GM23248 (cell line): ENCODE measurements around the gene ANKRD39. TPM values are rescaled to one million over a fixed set of nuclear protein-coding genes. Genes with fewer than 3 reads are reported as not detected.

Experiments used
- DNase-seq: peaks from one replicate; pipeline ENCODE4 v3.0.0-alpha.2; 2015
- H2AFZ ChIP-seq: fragments of 200-600 bp; sonication (generic); 2 replicates; pipeline ENCODE4 v1.6.1; 2016; ENCODE audit warnings: antibody characterized with exemption
- H3F3A ChIP-seq: fragments of 200-600 bp; sonication (generic); 2 replicates; pipeline ENCODE4 v1.6.1; 2016; ENCODE audit warnings: mild to moderate bottlenecking, antibody characterized with exemption, mixed run types; ENCODE audit not compliant: insufficient read depth
- H3K27ac ChIP-seq: fragments of 200-600 bp; sonication (generic); 2 replicates; pipeline ENCODE4 v1.5.1; 2016; ENCODE audit warnings: mild to moderate bottlenecking
- H3K27me3 ChIP-seq: fragments of 200-600 bp; sonication (generic); replicated peaks from 2 replicates; pipeline ENCODE4 v1.6.1; 2016; ENCODE audit warnings: mild to moderate bottlenecking; ENCODE audit not compliant: insufficient read depth
- H3K36me3 ChIP-seq: fragments of 200-600 bp; sonication (generic); 2 replicates; pipeline ENCODE4 v1.6.1; 2016; ENCODE audit warnings: low read depth, mild to moderate bottlenecking
- H3K4me1 ChIP-seq: fragments of 200-600 bp; sonication (generic); 2 replicates; pipeline ENCODE4 v1.6.1; 2016; ENCODE audit warnings: mild to moderate bottlenecking; ENCODE audit not compliant: insufficient read depth
- H3K4me2 ChIP-seq: fragments of 200-600 bp; sonication (generic); one replicate; pipeline ENCODE4 v1.6.1; 2016; ENCODE audit warnings: mild to moderate bottlenecking; ENCODE audit not compliant: unreplicated experiment
- H3K4me3 ChIP-seq: fragments of 200-600 bp; sonication (generic); 2 replicates; pipeline ENCODE4 v1.5.1; 2016; ENCODE audit warnings: mild to moderate bottlenecking
- H3K79me2 ChIP-seq: fragments of 200-600 bp; sonication (generic); 2 replicates; pipeline ENCODE4 v1.6.1; 2016; ENCODE audit warnings: mild to moderate bottlenecking; ENCODE audit not compliant: insufficient read depth
- H3K9ac ChIP-seq: fragments of 200-600 bp; sonication (generic); 2 replicates; pipeline ENCODE4 v1.6.1; 2016; ENCODE audit warnings: mild to moderate bottlenecking
- H3K9me2 ChIP-seq: fragments of 200-600 bp; sonication (generic); 2 replicates; pipeline ENCODE4 v1.6.1; 2016; ENCODE audit warnings: mixed run types, mild to moderate bottlenecking, moderate library complexity; ENCODE audit not compliant: insufficient read depth
- H3K9me3 ChIP-seq: fragments of 200-600 bp; sonication (generic); one replicate; pipeline ENCODE4 v1.6.1; 2017; ENCODE audit warnings: low read depth
- H4K20me1 ChIP-seq: fragments of 200-600 bp; sonication (generic); 2 replicates; pipeline ENCODE4 v1.6.0; 2016; ENCODE audit not compliant: insufficient read depth
- EZH2 ChIP-seq: fragments of 200-600 bp; sonication (generic); IDR thresholded peaks from 2 replicates; pipeline ENCODE4 v1.6.1; 2018; ENCODE audit warnings: antibody characterized with exemption, mild to moderate bottlenecking; ENCODE audit not compliant: insufficient read depth, poor library complexity, severe bottlenecking
- EZH2phosphoT487 ChIP-seq: fragments of 200-600 bp; sonication (generic); IDR thresholded peaks from 2 replicates; pipeline ENCODE4 v1.6.1; 2018; ENCODE audit warnings: antibody characterized with exemption, moderate library complexity, mild to moderate bottlenecking, low read depth; ENCODE audit not compliant: insufficient read depth
- WGBS, 2 experiments: methylation state at CpG; one replicate each; pipeline ENCODE4 v1.1.6; 2015 to 2017; ENCODE audit warnings: low lambda C conversion rate in 2 of 2, low coverage in 1 of 2; ENCODE audit errors: missing lambda C conversion rate in 2 of 2; 5-methylcytosine and 5-hydroxymethylcytosine counted together
- in situ Hi-C: fragments of 300-500 bp; cut with MboI; formaldehyde crosslinking; loops from 2 replicates; pipeline ENCODE4 v1.15.0; 2020
- polyA plus RNA-seq: library from polyadenylated mRNA; unstranded; fragments of >200 nt; fragmentation: Nextera tagmentation; extraction: Ambion mirVana; gene quantifications from 2 replicates; pipeline ENCODE4 v1.2.1, GENCODE V29; 2016
- total RNA-seq: library from RNA; depleted of rRNA; stranded (reverse); fragments of >200 nt; shearing (Covaris generic); gene quantifications from 2 replicates; pipeline ENCODE4 v1.2.3, GENCODE V29; 2014

ANKRD39 gene
- total and polyA plus RNA-seq, 2 experiments from 2014 or later: 10.9 to 12.3 TPM

DNA sequence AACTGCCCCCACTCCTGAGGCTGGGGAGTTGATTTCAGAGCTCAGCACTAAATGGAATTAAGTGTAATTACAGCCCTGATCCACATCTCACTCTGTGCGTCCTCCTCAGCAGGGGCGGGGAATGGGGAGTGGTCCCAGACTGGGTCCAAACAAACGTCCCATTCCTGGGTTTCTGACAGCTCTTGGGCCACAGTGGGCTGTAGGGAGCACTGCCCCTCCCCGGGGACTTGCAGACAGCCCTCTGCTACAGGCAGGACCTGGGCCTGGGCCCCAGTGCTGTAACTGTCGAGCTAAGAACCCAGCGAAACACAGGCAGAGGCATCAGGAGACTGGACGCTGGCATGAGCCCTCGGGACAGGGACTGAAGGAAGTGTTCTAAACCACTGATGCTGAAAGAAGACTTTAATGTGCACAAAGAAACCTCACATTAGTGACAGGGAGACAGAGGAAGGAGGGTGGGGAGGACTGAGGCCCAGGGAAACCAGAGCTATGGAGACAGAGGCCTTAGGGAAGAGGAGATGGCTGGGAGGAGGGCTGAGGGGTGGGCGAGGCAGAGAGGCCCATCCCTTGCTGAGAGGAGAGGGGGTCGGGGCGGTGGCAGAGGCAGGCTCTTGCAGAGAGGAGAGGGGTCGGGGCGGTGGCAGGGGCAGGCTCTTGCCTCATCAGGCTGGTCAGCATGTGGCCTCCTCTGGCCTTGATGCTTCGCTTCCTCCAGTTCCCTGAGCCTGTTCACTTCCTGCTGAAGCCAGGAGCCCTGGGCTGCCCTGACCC lies 17.9 kb upstream of the ANKRD39 start:
- Histone ChIP-seq H3K79me2 (no peaks in the 10 kb centered on the region), H3F3A (no peaks in the 10 kb centered on the region), H3K27ac (no peak overlapping the region), H3K36me3 (no peaks in the 10 kb centered on the region), H3K4me2 (no peak overlapping the region), H3K9ac (no peak overlapping the region), H3K9me2 (no peaks in the 10 kb centered on the region), H3K27me3 (no peaks in the 10 kb centered on the region), H3K9me3 (no peaks in the 10 kb centered on the region), H3K4me3 (no peak overlapping the region), H4K20me1 (no peaks in the 10 kb centered on the region), H3K4me1 (peaks cover 10% of the 10 kb centered on the region; the same call in 1 of the 2 replicates), H2AFZ (no peak overlapping the region)
- WGBS, 2 experiments: 45 to 60% methylated on average over 9 to 14 of the region's 14 CpGs
- in situ Hi-C loops: no loop called here
- DNase-seq: no peak
- no peak for TF ChIP-seq EZH2phosphoT487
- no peak for TF ChIP-seq EZH2

GRCh38 chr2:96874198-96874831 lies 16.5 kb upstream of the ANKRD39 start:
- in situ Hi-C loops: loop anchor here (25.0 kb wide), 1 partner anchor 238 kb away; the partner anchor contains the start of gene ANKRD36
- no peak for DNase-seq
- Histone ChIP-seq H3K27ac (no peak overlapping the region), H3K9ac (no peak overlapping the region), H3K4me2 (no peak overlapping the region), H3K4me1 (peaks cover 10% of the 10 kb centered on the region; the same call in 1 of the 2 replicates), H3K36me3 (no peaks in the 10 kb centered on the region), H4K20me1 (no peaks in the 10 kb centered on the region), H2AFZ (no peak overlapping the region), H3K27me3 (no peaks in the 10 kb centered on the region), H3F3A (no peaks in the 10 kb centered on the region), H3K9me3 (no peaks in the 10 kb centered on the region), H3K4me3 (no peak overlapping the region), H3K9me2 (no peaks in the 10 kb centered on the region), H3K79me2 (no peaks in the 10 kb centered on the region)
- WGBS, 2 experiments: 62 to 64% methylated on average over 18 of the region's 18 CpGs
- no peak for TF ChIP-seq EZH2phosphoT487
- no peak for TF ChIP-seq EZH2

DNA sequence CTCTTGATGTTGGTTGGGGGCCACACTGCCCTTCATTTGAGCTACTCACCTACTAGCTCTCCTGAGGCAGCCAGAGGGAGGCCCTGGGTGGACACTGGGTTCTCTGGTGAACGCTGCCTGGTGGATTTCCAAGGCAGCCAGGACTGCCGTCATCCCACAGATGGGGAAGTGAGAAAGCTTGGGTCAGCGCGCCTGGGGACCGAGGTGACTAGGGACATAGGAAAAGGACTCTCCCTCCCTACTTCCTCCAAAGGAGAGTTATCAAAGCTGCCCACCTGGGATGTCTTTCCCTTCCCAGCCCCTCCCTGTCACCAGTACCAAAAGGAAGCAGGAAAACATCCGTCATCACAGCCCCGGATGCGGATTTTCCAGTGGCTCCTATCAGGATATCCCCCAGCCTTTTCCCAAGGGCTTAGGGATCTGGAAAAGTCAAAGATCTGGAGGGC lies 15.9 kb upstream of the ANKRD39 start:
- H3K27me3 ChIP-seq: no peaks in the 10 kb centered on the region
- H3K4me1 ChIP-seq: peaks cover 10% of the 10 kb centered on the region; the same call in 1 of the 2 replicates
- DNase-seq: no peak
- H2AFZ ChIP-seq: no peak overlapping the region
- no peaks in the 10 kb centered on the region for H3F3A ChIP-seq
- H3K36me3 ChIP-seq: no peaks in the 10 kb centered on the region
- WGBS, 2 experiments: 44 to 56% methylated on average over 8 of the region's 8 CpGs
- H3K79me2 ChIP-seq: no peaks in the 10 kb centered on the region
- H3K4me3 ChIP-seq: no peak overlapping the region
- no peak overlapping the region for H3K4me2 ChIP-seq
- TF ChIP-seq EZH2: no peak
- TF ChIP-seq EZH2phosphoT487: no peak
- no peak overlapping the region for H3K27ac ChIP-seq
- H4K20me1 ChIP-seq: no peaks in the 10 kb centered on the region
- H3K9me3 ChIP-seq: no peaks in the 10 kb centered on the region
- H3K9me2 ChIP-seq: no peaks in the 10 kb centered on the region
- no peak overlapping the region for H3K9ac ChIP-seq
- in situ Hi-C loops: loop anchor here (25.0 kb wide), 1 partner anchor 239 kb away; the partner anchor contains the start of gene ANKRD36

DNA sequence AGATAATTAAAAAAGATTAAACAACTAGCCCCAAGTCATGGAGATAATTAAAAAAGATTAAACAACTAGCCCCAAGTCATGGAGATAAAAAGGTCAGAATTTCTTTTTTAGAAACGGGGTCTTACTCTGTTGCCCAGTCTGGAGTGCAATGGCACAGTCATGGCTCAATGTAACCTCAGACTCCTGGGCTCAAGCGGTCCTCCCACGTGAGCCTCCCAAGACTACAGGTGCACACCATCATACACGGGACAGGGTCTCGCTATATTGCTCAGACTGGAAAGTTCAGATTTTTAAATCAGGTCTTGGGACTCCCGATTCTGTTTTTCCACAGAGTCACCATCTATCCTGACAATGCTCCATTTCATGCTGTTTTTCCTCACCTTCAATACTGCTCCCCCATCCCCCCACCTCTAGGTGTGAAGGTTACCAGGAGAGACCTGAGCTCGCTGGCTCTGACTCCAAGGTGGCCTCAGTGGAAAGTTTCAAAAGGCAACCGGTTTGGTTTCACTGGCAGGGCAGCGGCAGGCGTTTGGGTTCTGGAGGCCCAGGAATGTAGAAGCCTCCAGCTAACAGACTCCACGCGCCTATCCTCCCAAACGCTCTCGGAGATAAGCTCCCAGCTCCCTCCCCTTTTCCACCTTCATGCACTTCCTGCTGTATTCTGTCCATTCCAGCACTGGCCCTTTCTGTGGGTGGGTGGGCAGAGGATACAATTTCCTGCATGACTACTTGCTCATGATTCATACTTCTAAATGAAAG lies 15.0 kb upstream of the ANKRD39 start:
- H3K9me3 ChIP-seq: no peaks in the 10 kb centered on the region
- H3K4me1 ChIP-seq: peaks cover 10% of the 10 kb centered on the region; the same call in 1 of the 2 replicates
- no peaks in the 10 kb centered on the region for H3K9me2 ChIP-seq
- no peak overlapping the region for H3K4me2 ChIP-seq
- peak; percentile 36 for DNase-seq
- H2AFZ ChIP-seq: no peak overlapping the region
- no peaks in the 10 kb centered on the region for H3K36me3 ChIP-seq
- no peak overlapping the region for H3K4me3 ChIP-seq
- H3K9ac ChIP-seq: no peak overlapping the region
- H3K27me3 ChIP-seq: no peaks in the 10 kb centered on the region
- no peak for TF ChIP-seq EZH2
- TF ChIP-seq EZH2phosphoT487: no peak
- H3K27ac ChIP-seq: no peak overlapping the region
- 80% methylated on average over 14 of the region's 14 CpGs for WGBS, 2 experiments
- H3K79me2 ChIP-seq: peaks cover 7% of the 10 kb centered on the region
- H4K20me1 ChIP-seq: no peaks in the 10 kb centered on the region
- H3F3A ChIP-seq: no peaks in the 10 kb centered on the region
- in situ Hi-C loops: loop anchor here (25.0 kb wide), 1 partner anchor 240 kb away; the partner anchor contains the start of gene ANKRD36
